Transverse colon (tissue), 4 donors: ENCODE measurements around the gene FRAS1. TPM values are rescaled to one million over a fixed set of nuclear protein-coding genes. Genes with fewer than 3 reads are reported as not detected.

Experiments
- DNase-seq: peaks from one replicate; pipeline ENCODE4 v3.0.0-alpha.2; 2019
- H3K27ac ChIP-seq, 4 donors: fragments of 200-600 bp; sonication (generic); 2 replicates each; pipeline ENCODE4 v1.5.1; 2016 to 2018; ENCODE audit warnings: inconsistent platforms in 4 of 4
- H3K27me3 ChIP-seq: fragments of 200-600 bp; sonication (generic); 2 replicates; pipeline ENCODE4 v1.5.1; 2017; ENCODE audit warnings: inconsistent platforms
- H3K36me3 ChIP-seq, 4 donors: fragments of 200-600 bp; sonication (generic); 2 replicates each; pipeline ENCODE4 v1.5.1; 2017 to 2019; ENCODE audit warnings: inconsistent platforms in 4 of 4
- H3K4me1 ChIP-seq, 4 donors: fragments of 200-600 bp; sonication (generic); 2 replicates each; pipeline ENCODE4 v1.5.1; 2017 to 2020; ENCODE audit warnings: inconsistent platforms in 4 of 4
- H3K4me3 ChIP-seq, 4 donors: fragments of 200-600 bp; sonication (generic); 1 replicate in 1 of 4; 2 replicates in 3 of 4; pipeline versions ENCODE4 v1.5.1 to v1.6.1; 2017 to 2019; ENCODE audit warnings: inconsistent platforms in 4 of 4
- H3K9me3 ChIP-seq, 2 donors: fragments of 200-600 bp; sonication (generic); 2 replicates each; pipeline ENCODE4 v1.5.1; 2017 to 2019; ENCODE audit warnings: inconsistent platforms in 2 of 2
- EP300 ChIP-seq: sonication (generic); formaldehyde crosslinking; IDR thresholded peaks from one replicate; pipeline ENCODE4 v1.6.1; 2017; ENCODE audit warnings: antibody characterized with exemption, low read depth
- POLR2A ChIP-seq: fragments of 450-650 bp; IDR thresholded peaks from one replicate; pipeline ENCODE4 v1.6.1; 2016; ENCODE audit warnings: antibody characterized with exemption, mild to moderate bottlenecking, moderate library complexity
- POLR2AphosphoS5 ChIP-seq, 3 donors: sonication (generic); formaldehyde crosslinking; IDR thresholded peaks; one replicate each; pipeline ENCODE4 v1.6.1; 2016; ENCODE audit warnings: antibody characterized with exemption in 3 of 3
- WGBS, 2 donors: methylation state at CpG; one replicate each; pipeline ENCODE4 v1.1.5; 2018; ENCODE audit warnings: low coverage in 1 of 2; 5-methylcytosine and 5-hydroxymethylcytosine counted together
- in situ Hi-C, 4 donors: fragments of 200-750 bp; cut with MboI; loops; one replicate each; pipeline versions ENCODE4 v1.15.0 to v1.15.1; 2017; ENCODE audit warnings: low sequenced_read_pairs in 3 of 4, low pct_ligation_motif_present in 1 of 4, low pct_unique_long_range_greater_than_20kb in 1 of 4
- intact Hi-C: fragments of 100-400 bp; cut with DNase I; formaldehyde crosslinking; loops from one replicate; pipeline ENCODE4 v1.15.1; 2023; ENCODE audit warnings: low total_unique reads
- total RNA-seq, 4 donors: library from RNA; depleted of rRNA; stranded (reverse); fragments of >200 nt; gene quantifications; one replicate each; pipeline ENCODE4 v1.1.0, GENCODE V29; 2016
- TF ChIP-seq, protein P1 (sequence below), 5 experiments: fragments of 200-600 bp in 3 of 5; fragments of 450-650 bp in 2 of 5; sonication (generic) in 3 of 5; IDR thresholded peaks; 1 replicate in 2 of 5; 2 replicates in 3 of 5; pipeline ENCODE4 v1.5.1; 2016 to 2017; ENCODE audit warnings: antibody characterized with exemption in 5 of 5, inconsistent platforms in 3 of 5, mild to moderate bottlenecking in 2 of 5, moderate library complexity in 1 of 5

The FRAS1 gene
- total RNA-seq, 4 donors from 2014 or later = 1.8 to 9.7 (median 3.1) TPM

DNA sequence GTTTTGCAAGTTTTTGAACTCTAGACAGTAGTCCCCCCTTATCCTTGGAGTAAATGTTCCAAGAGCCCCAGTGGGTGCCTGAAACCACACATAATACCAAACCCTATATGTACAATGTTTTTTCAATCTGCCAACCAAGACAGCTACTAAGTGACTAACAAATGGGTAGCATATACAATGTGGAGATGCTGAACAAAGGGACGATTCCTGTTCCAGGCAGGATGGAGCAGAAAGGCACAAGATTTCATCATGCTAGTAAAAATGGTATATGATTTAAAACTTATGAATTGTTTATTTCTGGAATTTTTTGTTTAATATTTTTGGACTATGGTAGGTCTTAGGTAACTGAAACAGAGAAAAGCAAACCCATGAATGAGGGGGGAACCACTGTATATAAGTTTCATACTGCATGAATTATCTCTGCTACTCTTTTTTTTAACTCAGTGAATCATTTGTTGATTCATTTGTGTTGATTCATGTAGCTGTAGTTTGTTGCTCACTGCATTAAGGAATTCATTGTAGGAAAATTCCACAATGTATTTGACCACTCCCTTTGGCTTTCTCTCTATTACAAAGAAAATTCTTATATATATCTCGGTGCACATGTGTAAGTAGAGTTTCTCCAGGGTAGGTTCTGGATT is 472.6 kb downstream of the FRAS1 start:
- Histone ChIP-seq H3K4me1 (no peaks in the 10 kb centered on the region), H3K27ac (no peak overlapping the region), H3K27me3 (no peaks in the 10 kb centered on the region), H3K4me3 (no peak overlapping the region), H3K9me3 (no peaks in the 10 kb centered on the region), H3K36me3 (no peaks in the 10 kb centered on the region)
- in situ Hi-C loops = no loop called here
- 86 to 89% methylated on average over 1 to 2 of the region's 2 CpGs for WGBS, 2 donors
- TF ChIP-seq, protein P1, sequence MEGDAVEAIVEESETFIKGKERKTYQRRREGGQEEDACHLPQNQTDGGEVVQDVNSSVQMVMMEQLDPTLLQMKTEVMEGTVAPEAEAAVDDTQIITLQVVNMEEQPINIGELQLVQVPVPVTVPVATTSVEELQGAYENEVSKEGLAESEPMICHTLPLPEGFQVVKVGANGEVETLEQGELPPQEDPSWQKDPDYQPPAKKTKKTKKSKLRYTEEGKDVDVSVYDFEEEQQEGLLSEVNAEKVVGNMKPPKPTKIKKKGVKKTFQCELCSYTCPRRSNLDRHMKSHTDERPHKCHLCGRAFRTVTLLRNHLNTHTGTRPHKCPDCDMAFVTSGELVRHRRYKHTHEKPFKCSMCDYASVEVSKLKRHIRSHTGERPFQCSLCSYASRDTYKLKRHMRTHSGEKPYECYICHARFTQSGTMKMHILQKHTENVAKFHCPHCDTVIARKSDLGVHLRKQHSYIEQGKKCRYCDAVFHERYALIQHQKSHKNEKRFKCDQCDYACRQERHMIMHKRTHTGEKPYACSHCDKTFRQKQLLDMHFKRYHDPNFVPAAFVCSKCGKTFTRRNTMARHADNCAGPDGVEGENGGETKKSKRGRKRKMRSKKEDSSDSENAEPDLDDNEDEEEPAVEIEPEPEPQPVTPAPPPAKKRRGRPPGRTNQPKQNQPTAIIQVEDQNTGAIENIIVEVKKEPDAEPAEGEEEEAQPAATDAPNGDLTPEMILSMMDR (IDR thresholded peaks at IDR 0.05) = no peak
- TF ChIP-seq EP300 (no peak), POLR2AphosphoS5 (IDR thresholded peaks at IDR 0.05) (no peak), POLR2A (no peak)
- DNase-seq = no peak
- intact Hi-C loops = no loop called here

DNA sequence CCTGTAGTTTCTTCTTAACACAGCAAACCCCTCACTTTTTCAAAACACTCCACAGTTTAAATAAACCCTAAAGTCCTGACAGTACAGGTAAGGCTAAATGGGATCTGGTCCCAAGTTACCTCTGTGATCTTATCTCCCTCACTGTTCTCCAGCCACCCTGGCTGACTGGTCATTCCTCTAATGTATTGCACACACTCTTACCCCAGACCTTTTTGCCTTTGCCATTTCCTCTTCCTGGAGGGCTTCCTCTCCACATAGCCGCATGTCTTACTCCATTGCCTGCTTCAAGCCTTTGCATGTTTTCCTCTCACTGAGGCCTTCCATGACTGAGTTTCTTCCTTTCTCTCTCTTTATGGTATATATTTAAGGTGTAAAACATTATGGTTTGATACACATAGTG is 474.9 kb downstream of the FRAS1 start:
- H3K27me3 ChIP-seq = no peaks in the 10 kb centered on the region
- no peaks in the 10 kb centered on the region for H3K9me3 ChIP-seq
- in situ Hi-C loops (no loop called here), intact Hi-C loops (no loop called here)
- H3K4me1 ChIP-seq = no peaks in the 10 kb centered on the region
- H3K36me3 ChIP-seq = no peaks in the 10 kb centered on the region
- no peak overlapping the region for H3K27ac ChIP-seq
- H3K4me3 ChIP-seq = no peak overlapping the region
- 56 to 76% methylated on average over 1 of the region's 1 CpG for WGBS, 2 donors
- no peak for DNase-seq
- TF ChIP-seq EP300 (no peak), POLR2AphosphoS5 (IDR thresholded peaks at IDR 0.05) (no peak), POLR2A (no peak)
- TF ChIP-seq, protein P1 (IDR thresholded peaks at IDR 0.05) = no peak

DNA sequence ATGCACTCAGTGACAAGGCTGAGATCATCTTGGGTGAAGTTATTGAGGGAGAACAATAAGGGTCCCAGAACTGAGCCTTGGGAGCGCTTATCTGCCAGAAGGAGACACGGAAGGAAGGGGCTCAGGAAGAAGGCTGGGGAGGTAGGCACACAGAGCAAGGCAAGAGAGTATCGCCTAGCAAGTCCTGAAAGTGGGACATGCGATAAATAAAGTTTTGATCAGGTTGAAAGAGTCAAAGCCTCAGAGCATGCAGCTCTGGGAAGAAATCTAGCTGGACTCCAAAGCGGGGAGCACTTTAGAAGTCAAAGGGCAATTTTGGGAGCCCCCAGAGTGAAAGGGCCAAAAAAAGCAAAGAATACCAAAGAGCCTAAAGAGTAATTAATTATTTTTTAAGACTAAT is 476.7 kb downstream of the FRAS1 start:
- Histone ChIP-seq H3K27me3 (no peaks in the 10 kb centered on the region), H3K9me3 (no peaks in the 10 kb centered on the region), H3K4me1 (no peaks in the 10 kb centered on the region), H3K36me3 (no peaks in the 10 kb centered on the region), H3K4me3 (no peak overlapping the region), H3K27ac (no peak overlapping the region)
- in situ Hi-C loops (no loop called here), intact Hi-C loops (no loop called here)
- TF ChIP-seq, protein P1 (IDR thresholded peaks at IDR 0.05) = no peak
- TF ChIP-seq POLR2AphosphoS5 (IDR thresholded peaks at IDR 0.05) = no peak
- no peak for TF ChIP-seq POLR2A
- no peak for TF ChIP-seq EP300
- 85 to 86% methylated on average over 5 of the region's 5 CpGs for WGBS, 2 donors
- no peak for DNase-seq

DNA sequence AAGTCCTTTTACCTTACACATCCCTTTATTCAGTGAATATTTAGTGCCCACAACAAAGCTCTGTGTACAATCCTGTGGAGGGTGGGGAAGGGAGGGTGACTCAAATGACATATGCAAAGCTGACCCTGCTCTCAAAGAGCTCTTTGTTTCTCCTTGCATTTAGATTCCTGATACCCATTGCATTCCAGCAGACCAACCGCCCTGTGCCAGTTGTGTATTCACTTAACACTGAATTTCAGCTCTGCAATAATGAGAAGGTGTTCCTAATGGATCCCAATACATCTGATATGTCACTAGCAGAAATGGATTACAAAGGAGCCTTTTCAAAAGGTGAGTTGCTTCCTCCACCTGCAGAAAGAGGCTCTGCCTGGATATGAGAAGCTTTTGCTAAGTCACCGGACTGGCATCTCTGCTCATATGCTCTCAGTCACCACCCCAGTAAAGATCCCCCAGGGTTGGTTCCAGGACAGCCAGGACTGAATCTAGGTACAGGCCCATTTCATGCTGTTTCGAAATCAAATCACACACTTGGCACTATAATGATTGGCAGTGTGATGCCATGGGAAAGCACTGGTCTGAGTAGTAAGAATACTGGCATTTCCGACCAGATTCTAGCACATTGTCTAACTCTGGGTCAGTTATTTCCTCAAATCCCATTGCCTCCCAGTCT is 477.3 kb downstream of the FRAS1 start:
- no peaks in the 10 kb centered on the region for H3K9me3 ChIP-seq
- H3K36me3 ChIP-seq = no peaks in the 10 kb centered on the region
- 73 to 76% methylated on average over 4 of the region's 4 CpGs for WGBS, 2 donors
- no peaks in the 10 kb centered on the region for H3K27me3 ChIP-seq
- in situ Hi-C loops (no loop called here), intact Hi-C loops (no loop called here)
- DNase-seq = no peak
- no peak overlapping the region for H3K27ac ChIP-seq
- no peak overlapping the region for H3K4me3 ChIP-seq
- H3K4me1 ChIP-seq = no peaks in the 10 kb centered on the region
- no peak for TF ChIP-seq EP300
- TF ChIP-seq, protein P1 (IDR thresholded peaks at IDR 0.05) = no peak
- TF ChIP-seq POLR2A = no peak
- no peak for TF ChIP-seq POLR2AphosphoS5 (IDR thresholded peaks at IDR 0.05)
